ENCODE results near the gene RFTN1. TPM values are rescaled to one million over a fixed set of nuclear protein-coding genes. Genes with fewer than 3 reads are reported as not detected.

RFTN1 gene
- total and polyA plus RNA-seq, 2 experiments from 2014 or later = 3.3 to 7.2 TPM

DNA sequence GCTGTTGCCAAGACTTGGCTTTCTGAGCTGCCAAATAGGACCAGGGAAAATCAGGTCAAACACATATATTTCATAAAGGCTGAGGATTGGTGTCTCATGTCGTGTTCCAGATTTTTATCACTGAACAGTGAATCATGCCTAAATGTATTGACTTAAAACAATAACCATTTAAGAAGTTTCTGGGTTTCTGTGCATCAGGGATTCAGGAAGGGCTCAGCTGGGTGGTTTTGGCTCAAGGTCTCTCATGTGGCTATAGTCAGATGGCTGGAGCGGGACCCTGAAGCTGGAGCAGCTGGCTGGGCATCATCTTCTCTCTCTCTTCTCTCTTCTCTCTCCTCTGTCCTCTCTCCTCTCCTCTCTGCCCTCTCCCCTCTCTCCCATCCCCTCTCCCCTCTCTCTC is 10.7 kb upstream of the RFTN1 start:
- TF ChIP-seq ZNF331 (CRISPR knock-in tag; IDR thresholded peaks at IDR 0.05; ENCODE audit: low read depth) (peak; percentile 93), ZNF114 (CRISPR knock-in tag; IDR thresholded peaks at IDR 0.05) (no peak)
- no peaks in the 10 kb centered on the region for H3K27me3 ChIP-seq (ENCODE audit: insufficient read depth)
- no peak for DNase-seq (ENCODE audit: low spot score)
- H3K4me1 Mint-ChIP-seq = peaks cover 2% of the 10 kb centered on the region; the same call in 1 of the 3 replicates
- H4K20me1 ChIP-seq (replicated peaks; ENCODE audit: insufficient read depth) = no peaks in the 10 kb centered on the region
- peaks cover 4% of the 10 kb centered on the region; the same call in 1 of the 3 replicates for H3K9me3 Mint-ChIP-seq
- no peak overlapping the region for H3K4me3 ChIP-seq
- H3K4me2 ChIP-seq = no peak overlapping the region
- H3K4me1 ChIP-seq (ENCODE audit: insufficient read depth) = peaks cover 3% of the 10 kb centered on the region; the same call in 1 of the 2 replicates
- H3K27me3 Mint-ChIP-seq (ENCODE audit: insufficient read depth, low read depth, poor library complexity) = peaks cover 3% of the 10 kb centered on the region
- H3K27ac Mint-ChIP-seq = no peak overlapping the region
- H3K36me3 Mint-ChIP-seq (ENCODE audit: low read depth) = no peaks in the 10 kb centered on the region
- no peak for ATAC-seq
- no peaks in the 10 kb centered on the region for H3K79me2 ChIP-seq (replicated peaks; ENCODE audit: insufficient read depth)
- peaks cover 6% of the 10 kb centered on the region; the same call in 1 of the 2 replicates for H3K36me3 ChIP-seq (ENCODE audit: insufficient read depth)
- H3K9me2 ChIP-seq (ENCODE audit: insufficient read depth) = peaks cover 15% of the 10 kb centered on the region; the same call in 1 of the 2 replicates
- H3F3A ChIP-seq (replicated peaks; ENCODE audit: low read depth) = no peaks in the 10 kb centered on the region
- no peak overlapping the region for H2AFZ ChIP-seq
- no peak overlapping the region for H3K27ac ChIP-seq (ENCODE audit: low read depth)
- no peak overlapping the region for H3K4me3 Mint-ChIP-seq

DNA sequence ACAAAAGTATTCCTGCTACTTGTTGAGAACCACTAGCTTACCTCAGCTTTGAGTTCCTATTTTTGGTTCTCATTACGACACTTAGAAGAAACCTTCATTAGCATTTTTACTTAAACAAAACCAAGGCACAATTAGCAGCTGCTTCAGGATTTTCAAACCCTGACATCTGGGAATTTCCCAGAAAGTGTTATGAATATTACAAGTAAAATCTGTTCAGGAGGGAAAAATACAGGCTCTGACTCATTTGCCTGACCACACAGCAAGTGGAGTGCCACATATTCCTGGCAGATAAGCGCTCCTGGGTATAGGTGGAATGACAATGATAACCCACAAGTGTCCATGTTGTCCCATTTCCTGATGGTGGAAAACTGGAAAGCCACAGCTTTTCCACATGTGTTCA is 10.3 kb upstream of the RFTN1 start:
- Histone ChIP-seq H2AFZ (no peak overlapping the region), H3K27ac (ENCODE audit: low read depth) (no peak overlapping the region), H3K4me3 (no peak overlapping the region), H3F3A (replicated peaks; ENCODE audit: low read depth) (no peaks in the 10 kb centered on the region), H3K9me2 (ENCODE audit: insufficient read depth) (peaks cover 15% of the 10 kb centered on the region; the same call in 1 of the 2 replicates), H4K20me1 (replicated peaks; ENCODE audit: insufficient read depth) (no peaks in the 10 kb centered on the region), H3K36me3 (ENCODE audit: insufficient read depth) (peaks cover 6% of the 10 kb centered on the region; the same call in 1 of the 2 replicates), H3K4me2 (no peak overlapping the region), H3K27me3 (ENCODE audit: insufficient read depth) (no peaks in the 10 kb centered on the region), H3K79me2 (replicated peaks; ENCODE audit: insufficient read depth) (no peaks in the 10 kb centered on the region), H3K4me1 (ENCODE audit: insufficient read depth) (peaks cover 3% of the 10 kb centered on the region; the same call in 1 of the 2 replicates)
- H3K36me3 Mint-ChIP-seq (ENCODE audit: low read depth) = no peaks in the 10 kb centered on the region
- DNase-seq (ENCODE audit: low spot score) = no peak
- H3K27me3 Mint-ChIP-seq (ENCODE audit: insufficient read depth, low read depth, poor library complexity) = peaks cover 3% of the 10 kb centered on the region
- TF ChIP-seq, protein P1, sequence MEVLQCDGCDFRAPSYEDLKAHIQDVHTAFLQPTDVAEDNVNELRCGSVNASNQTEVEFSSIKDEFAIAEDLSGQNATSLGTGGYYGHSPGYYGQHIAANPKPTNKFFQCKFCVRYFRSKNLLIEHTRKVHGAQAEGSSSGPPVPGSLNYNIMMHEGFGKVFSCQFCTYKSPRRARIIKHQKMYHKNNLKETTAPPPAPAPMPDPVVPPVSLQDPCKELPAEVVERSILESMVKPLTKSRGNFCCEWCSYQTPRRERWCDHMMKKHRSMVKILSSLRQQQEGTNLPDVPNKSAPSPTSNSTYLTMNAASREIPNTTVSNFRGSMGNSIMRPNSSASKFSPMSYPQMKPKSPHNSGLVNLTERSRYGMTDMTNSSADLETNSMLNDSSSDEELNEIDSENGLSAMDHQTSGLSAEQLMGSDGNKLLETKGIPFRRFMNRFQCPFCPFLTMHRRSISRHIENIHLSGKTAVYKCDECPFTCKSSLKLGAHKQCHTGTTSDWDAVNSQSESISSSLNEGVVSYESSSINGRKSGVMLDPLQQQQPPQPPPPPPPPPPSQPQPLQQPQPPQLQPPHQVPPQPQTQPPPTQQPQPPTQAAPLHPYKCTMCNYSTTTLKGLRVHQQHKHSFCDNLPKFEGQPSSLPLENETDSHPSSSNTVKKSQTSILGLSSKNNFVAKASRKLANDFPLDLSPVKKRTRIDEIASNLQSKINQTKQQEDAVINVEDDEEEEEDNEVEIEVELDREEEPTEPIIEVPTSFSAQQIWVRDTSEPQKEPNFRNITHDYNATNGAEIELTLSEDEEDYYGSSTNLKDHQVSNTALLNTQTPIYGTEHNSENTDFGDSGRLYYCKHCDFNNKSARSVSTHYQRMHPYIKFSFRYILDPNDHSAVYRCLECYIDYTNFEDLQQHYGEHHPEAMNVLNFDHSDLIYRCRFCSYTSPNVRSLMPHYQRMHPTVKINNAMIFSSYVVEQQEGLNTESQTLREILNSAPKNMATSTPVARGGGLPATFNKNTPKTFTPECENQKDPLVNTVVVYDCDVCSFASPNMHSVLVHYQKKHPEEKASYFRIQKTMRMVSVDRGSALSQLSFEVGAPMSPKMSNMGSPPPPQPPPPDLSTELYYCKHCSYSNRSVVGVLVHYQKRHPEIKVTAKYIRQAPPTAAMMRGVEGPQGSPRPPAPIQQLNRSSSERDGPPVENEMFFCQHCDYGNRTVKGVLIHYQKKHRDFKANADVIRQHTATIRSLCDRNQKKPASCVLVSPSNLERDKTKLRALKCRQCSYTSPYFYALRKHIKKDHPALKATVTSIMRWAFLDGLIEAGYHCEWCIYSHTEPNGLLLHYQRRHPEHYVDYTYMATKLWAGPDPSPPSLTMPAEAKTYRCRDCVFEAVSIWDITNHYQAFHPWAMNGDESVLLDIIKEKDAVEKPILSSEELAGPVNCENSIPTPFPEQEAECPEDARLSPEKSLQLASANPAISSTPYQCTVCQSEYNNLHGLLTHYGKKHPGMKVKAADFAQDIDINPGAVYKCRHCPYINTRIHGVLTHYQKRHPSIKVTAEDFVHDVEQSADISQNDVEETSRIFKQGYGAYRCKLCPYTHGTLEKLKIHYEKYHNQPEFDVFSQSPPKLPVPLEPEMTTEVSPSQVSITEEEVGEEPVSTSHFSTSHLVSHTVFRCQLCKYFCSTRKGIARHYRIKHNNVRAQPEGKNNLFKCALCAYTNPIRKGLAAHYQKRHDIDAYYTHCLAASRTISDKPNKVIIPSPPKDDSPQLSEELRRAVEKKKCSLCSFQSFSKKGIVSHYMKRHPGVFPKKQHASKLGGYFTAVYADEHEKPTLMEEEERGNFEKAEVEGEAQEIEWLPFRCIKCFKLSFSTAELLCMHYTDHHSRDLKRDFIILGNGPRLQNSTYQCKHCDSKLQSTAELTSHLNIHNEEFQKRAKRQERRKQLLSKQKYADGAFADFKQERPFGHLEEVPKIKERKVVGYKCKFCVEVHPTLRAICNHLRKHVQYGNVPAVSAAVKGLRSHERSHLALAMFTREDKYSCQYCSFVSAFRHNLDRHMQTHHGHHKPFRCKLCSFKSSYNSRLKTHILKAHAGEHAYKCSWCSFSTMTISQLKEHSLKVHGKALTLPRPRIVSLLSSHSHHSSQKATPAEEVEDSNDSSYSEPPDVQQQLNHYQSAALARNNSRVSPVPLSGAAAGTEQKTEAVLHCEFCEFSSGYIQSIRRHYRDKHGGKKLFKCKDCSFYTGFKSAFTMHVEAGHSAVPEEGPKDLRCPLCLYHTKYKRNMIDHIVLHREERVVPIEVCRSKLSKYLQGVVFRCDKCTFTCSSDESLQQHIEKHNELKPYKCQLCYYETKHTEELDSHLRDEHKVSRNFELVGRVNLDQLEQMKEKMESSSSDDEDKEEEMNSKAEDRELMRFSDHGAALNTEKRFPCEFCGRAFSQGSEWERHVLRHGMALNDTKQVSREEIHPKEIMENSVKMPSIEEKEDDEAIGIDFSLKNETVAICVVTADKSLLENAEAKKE (CRISPR knock-in tag; IDR thresholded peaks at IDR 0.05) = no peak
- H3K9me3 Mint-ChIP-seq = peaks cover 4% of the 10 kb centered on the region; the same call in 1 of the 3 replicates
- peaks cover 2% of the 10 kb centered on the region; the same call in 1 of the 3 replicates for H3K4me1 Mint-ChIP-seq
- H3K27ac Mint-ChIP-seq = no peak overlapping the region
- ATAC-seq = no peak
- no peak overlapping the region for H3K4me3 Mint-ChIP-seq

All from GM23338 (cell line).